OCI-LY1 (cell line): ENCODE results near the gene IRF2.
A peak's percentile ranks its signal among the peaks of the same experiment; 100 is the strongest.

Experiments
- H2AFZ ChIP-seq: fragments of 200-600 bp; sonication (generic), shearing (Covaris generic); 2 replicates; pipeline ENCODE4 v1.6.0; 2014; ENCODE audit warnings: antibody characterized with exemption, mild to moderate bottlenecking, low read length
- H3F3A ChIP-seq: fragments of 200-600 bp; sonication (generic), shearing (Covaris generic); 2 replicates; pipeline ENCODE4 v1.6.0; 2014; ENCODE audit warnings: mild to moderate bottlenecking, antibody characterized with exemption, low read length, moderate library complexity; ENCODE audit not compliant: insufficient read depth
- H3K27ac ChIP-seq: fragments of 200-600 bp; sonication (generic); 2 replicates; pipeline ENCODE4 v1.5.1; 2014; ENCODE audit warnings: low read length, mixed run types, mild to moderate bottlenecking, low read depth; ENCODE audit not compliant: poor library complexity, severe bottlenecking
- H3K27me3 ChIP-seq: fragments of 200-600 bp; sonication (generic); 2 replicates; pipeline ENCODE4 v1.6.0; 2014; ENCODE audit warnings: antibody characterized with exemption, mild to moderate bottlenecking, low read length, moderate library complexity; ENCODE audit not compliant: insufficient read depth
- H3K36me3 ChIP-seq: fragments of 200-600 bp; sonication (generic); 2 replicates; pipeline ENCODE4 v1.6.1; 2014; ENCODE audit warnings: mild to moderate bottlenecking, antibody characterized with exemption, low read length, moderate library complexity, mixed read lengths; ENCODE audit not compliant: insufficient read depth
- H3K4me1 ChIP-seq: fragments of 200-600 bp; sonication (generic); 2 replicates; pipeline ENCODE4 v1.5.1; 2014; ENCODE audit warnings: mild to moderate bottlenecking, low read length, moderate library complexity; ENCODE audit not compliant: insufficient read depth, severe bottlenecking
- H3K4me2 ChIP-seq: fragments of 200-600 bp; sonication (generic), shearing (Covaris generic); 2 replicates; pipeline ENCODE4 v1.6.1; 2014; ENCODE audit warnings: low read length
- H3K4me3 ChIP-seq: fragments of 200-600 bp; sonication (generic); 2 replicates; pipeline ENCODE4 v1.5.1; 2014; ENCODE audit warnings: low read length, low read depth, mild to moderate bottlenecking, mixed read lengths; ENCODE audit not compliant: poor library complexity, severe bottlenecking
- H3K79me2 ChIP-seq: fragments of 200-600 bp; shearing (Covaris generic); 2 replicates; pipeline ENCODE4 v1.6.1; 2016; ENCODE audit warnings: mixed run types, low read length, mixed read lengths; ENCODE audit not compliant: insufficient read depth
- H3K9ac ChIP-seq: fragments of 200-600 bp; sonication (generic), shearing (Covaris generic); 2 replicates; pipeline ENCODE4 v1.6.1; 2014; ENCODE audit warnings: mild to moderate bottlenecking, low read length, mixed read lengths
- H3K9me2 ChIP-seq: fragments of 200-600 bp; sonication (generic), shearing (Covaris generic); 2 replicates; pipeline ENCODE4 v1.6.1; 2014; ENCODE audit warnings: low read depth, mild to moderate bottlenecking, low read length, mixed read lengths
- H3K9me3 ChIP-seq: fragments of 200-600 bp; shearing (Covaris generic); 2 replicates; pipeline ENCODE4 v1.6.1; 2014; ENCODE audit warnings: low read length, mixed read lengths
- H4K20me1 ChIP-seq: fragments of 200-600 bp; sonication (generic), shearing (Covaris generic); 2 replicates; pipeline ENCODE4 v1.6.0; 2016; ENCODE audit warnings: mild to moderate bottlenecking, low read length; ENCODE audit not compliant: insufficient read depth
- EZH2 ChIP-seq: fragments of 200-600 bp; sonication (generic), shearing (Covaris generic); IDR thresholded peaks from 2 replicates; pipeline ENCODE4 v1.8.0; 2017; ENCODE audit warnings: borderline replicate concordance, mixed run types, mild to moderate bottlenecking, antibody characterized with exemption, low read length, moderate library complexity, mixed read lengths
- TF ChIP-seq, protein P1 (sequence below): fragments of 200-600 bp; sonication (generic), shearing (Covaris generic); IDR thresholded peaks from 2 replicates; pipeline ENCODE4 v1.5.1; 2017; ENCODE audit warnings: mild to moderate bottlenecking, antibody characterized with exemption, low read length, moderate library complexity, mixed read lengths

The IRF2 gene

DNA sequence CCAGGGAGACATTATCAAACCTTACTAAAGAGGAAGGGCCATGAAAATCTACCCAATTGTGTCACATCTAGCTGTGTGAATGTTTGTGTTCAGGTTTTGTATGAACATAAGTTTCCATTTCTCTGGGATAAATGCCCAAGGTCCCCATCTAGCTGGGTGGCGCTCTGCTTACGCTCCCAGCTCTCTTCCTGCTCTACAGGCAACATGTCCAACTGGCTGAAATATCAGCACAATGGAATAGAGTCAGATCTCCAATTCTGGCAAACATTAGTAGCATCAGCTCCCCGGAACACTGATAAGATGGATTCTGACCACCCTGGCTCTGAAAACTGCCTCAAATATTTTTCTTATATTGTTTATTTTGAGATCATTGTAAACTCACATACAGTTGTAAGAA, 74.8 kb downstream of the IRF2 start:
- peaks cover 56% of the 10 kb centered on the region; the same call in 1 of the 2 replicates for H3K36me3 ChIP-seq
- H3K4me1 ChIP-seq = peaks cover 33% of the 10 kb centered on the region
- H3K4me3 ChIP-seq = no peak overlapping the region
- H3K9me2 ChIP-seq = no peaks in the 10 kb centered on the region
- no peak overlapping the region for H2AFZ ChIP-seq
- no peaks in the 10 kb centered on the region for H3K79me2 ChIP-seq
- no peaks in the 10 kb centered on the region for H3K9me3 ChIP-seq
- no peak overlapping the region for H3K9ac ChIP-seq
- H3K4me2 ChIP-seq = no peak overlapping the region
- no peak for TF ChIP-seq EZH2
- TF ChIP-seq, protein P1, sequence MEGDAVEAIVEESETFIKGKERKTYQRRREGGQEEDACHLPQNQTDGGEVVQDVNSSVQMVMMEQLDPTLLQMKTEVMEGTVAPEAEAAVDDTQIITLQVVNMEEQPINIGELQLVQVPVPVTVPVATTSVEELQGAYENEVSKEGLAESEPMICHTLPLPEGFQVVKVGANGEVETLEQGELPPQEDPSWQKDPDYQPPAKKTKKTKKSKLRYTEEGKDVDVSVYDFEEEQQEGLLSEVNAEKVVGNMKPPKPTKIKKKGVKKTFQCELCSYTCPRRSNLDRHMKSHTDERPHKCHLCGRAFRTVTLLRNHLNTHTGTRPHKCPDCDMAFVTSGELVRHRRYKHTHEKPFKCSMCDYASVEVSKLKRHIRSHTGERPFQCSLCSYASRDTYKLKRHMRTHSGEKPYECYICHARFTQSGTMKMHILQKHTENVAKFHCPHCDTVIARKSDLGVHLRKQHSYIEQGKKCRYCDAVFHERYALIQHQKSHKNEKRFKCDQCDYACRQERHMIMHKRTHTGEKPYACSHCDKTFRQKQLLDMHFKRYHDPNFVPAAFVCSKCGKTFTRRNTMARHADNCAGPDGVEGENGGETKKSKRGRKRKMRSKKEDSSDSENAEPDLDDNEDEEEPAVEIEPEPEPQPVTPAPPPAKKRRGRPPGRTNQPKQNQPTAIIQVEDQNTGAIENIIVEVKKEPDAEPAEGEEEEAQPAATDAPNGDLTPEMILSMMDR = no peak
- no peaks in the 10 kb centered on the region for H3K27me3 ChIP-seq
- H3K27ac ChIP-seq = no peak overlapping the region
- no peaks in the 10 kb centered on the region for H3F3A ChIP-seq
- H4K20me1 ChIP-seq = no peaks in the 10 kb centered on the region

DNA sequence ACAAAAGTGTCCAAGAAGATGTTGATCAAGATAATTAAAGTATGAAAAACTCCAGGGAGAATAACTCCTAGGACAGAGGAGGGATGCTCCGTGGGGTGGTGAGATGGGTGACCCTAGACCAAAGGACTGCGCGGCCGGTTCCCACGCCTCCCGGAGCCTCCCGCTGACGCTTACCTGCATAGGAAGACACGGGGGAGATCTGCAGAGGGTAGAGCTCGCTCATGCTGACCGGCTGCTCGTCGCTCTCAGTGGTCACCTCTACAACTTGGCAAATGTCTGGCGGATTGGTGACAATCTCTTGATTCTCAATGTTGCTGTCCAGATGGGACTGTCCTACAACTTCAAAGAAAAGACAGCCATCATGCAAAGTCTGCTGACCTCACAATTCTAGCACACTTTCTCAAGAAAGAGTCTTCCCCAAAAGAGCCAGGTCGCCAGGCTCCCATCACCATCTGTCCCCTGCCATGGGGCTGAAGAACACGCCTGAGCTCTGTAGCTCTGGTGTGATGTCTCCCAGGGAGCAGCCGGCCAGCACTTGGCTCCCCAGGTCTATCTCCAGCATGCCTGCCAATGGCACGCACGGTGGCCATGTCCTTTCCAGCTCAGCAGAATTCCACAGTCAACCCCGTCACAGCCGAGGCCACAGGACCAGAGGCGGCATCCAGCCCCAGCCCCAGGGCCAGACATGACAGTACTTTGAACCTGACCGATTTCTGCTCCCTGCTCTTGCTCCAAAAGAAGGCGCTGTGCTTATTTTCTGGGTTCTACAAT, 75.4 kb downstream of the IRF2 start:
- Histone ChIP-seq H2AFZ (no peak overlapping the region), H3K79me2 (no peaks in the 10 kb centered on the region), H3K4me3 (no peak overlapping the region), H3K27me3 (no peaks in the 10 kb centered on the region), H4K20me1 (no peaks in the 10 kb centered on the region), H3K4me2 (no peak overlapping the region), H3K9me3 (no peaks in the 10 kb centered on the region), H3K36me3 (peaks cover 59% of the 10 kb centered on the region; the same call in 1 of the 2 replicates), H3K27ac (no peak overlapping the region), H3K9ac (no peak overlapping the region), H3F3A (no peaks in the 10 kb centered on the region), H3K9me2 (no peaks in the 10 kb centered on the region), H3K4me1 (peaks cover 35% of the 10 kb centered on the region)
- TF ChIP-seq, protein P1 = no peak
- TF ChIP-seq EZH2 = no peak

DNA sequence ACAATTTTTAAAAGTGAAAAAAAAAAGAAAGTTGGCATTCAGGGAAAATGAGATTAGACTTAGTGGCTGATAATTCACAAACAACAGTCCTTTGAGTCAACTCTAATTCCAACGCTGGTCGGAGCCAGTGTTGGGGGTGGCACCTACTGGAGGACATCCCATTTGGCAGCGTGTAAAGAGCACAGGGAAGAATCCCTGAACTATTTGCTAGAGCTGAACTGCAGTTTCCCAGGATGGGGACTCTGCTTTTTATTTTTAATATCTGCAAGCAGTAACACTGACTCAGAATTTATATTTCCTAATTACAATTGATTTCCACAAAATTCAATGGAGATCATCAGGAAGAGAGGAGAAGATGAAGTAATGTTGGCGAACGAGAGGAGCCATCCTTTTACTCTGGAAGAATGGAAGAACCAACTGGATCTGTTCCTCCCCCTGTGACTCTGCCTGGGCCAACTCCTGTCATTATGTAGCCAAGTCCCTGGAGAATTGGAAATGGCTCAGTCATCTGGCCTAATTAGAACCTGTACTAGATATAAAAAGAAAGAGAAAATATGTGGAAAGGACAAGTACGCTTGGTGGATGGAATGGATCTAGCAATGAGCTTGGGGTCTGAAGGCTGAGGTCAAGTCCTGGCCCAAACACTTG, 76.7 kb downstream of the IRF2 start:
- peaks cover 55% of the 10 kb centered on the region; the same call in 1 of the 2 replicates for H3K36me3 ChIP-seq
- peak overlapping the region; percentile 96 for H3K27ac ChIP-seq
- H3K9ac ChIP-seq = no peak overlapping the region; the same call in 1 of the 2 replicates

More for the DNA sequence above, 76.7 kb downstream of the IRF2 start:
- no peak overlapping the region for H2AFZ ChIP-seq
- no peaks in the 10 kb centered on the region for H3K79me2 ChIP-seq
- no peaks in the 10 kb centered on the region for H3K9me2 ChIP-seq
- H3K9me3 ChIP-seq = no peaks in the 10 kb centered on the region
- peak overlapping the region; percentile 75; the same call in 1 of the 2 replicates for H3K4me2 ChIP-seq
- H4K20me1 ChIP-seq = no peaks in the 10 kb centered on the region
- no peaks in the 10 kb centered on the region for H3F3A ChIP-seq
- no peak overlapping the region for H3K4me3 ChIP-seq
- TF ChIP-seq, protein P1 = no peak
- TF ChIP-seq EZH2 = no peak
- H3K27me3 ChIP-seq = no peaks in the 10 kb centered on the region
- H3K4me1 ChIP-seq = peaks cover 43% of the 10 kb centered on the region
